ENCODE measurements around the gene ARHGAP26.

ARHGAP26 gene

DNA sequence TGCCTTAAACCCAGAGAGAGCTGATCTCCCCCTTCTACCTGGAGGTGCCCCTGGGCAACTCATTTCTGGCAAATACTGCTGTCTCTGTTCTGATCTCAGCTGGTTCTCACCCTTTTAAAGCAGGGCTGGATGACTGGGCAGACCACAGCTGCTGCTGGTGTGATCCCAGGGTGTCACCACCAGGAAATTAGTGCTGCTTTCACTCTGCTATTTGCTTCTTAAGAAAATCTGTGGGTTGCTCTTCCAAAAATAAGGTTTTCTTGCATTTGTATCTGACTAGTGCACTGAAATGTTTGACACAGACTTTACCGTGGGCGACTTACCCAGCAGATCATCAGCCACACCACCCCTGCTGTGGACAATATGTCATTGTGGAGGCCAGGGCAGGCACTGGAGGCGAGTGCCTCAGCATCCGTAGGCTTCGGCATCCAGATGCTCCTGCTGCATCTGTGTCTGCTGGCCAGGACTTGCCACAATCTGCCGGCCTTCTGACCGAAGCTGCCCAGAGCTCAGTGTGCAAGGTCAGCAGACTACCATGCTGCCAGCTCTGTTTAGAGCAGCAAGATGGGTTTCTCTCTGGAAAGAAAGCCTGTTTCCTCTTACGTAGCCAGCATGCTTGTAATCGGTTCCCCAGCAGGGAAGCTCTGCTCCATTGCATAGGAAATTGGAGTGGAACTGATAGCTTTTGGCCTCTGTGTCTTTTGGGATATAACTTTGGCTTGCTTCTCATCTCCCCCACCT, 13.6 kb downstream of the ARHGAP26 start:
- DNase-seq (ENCODE audit: low read depth in 4 of 4, low spot score in 1 of 4) = peak in 1 of 4 experiments; percentile 49

DNA sequence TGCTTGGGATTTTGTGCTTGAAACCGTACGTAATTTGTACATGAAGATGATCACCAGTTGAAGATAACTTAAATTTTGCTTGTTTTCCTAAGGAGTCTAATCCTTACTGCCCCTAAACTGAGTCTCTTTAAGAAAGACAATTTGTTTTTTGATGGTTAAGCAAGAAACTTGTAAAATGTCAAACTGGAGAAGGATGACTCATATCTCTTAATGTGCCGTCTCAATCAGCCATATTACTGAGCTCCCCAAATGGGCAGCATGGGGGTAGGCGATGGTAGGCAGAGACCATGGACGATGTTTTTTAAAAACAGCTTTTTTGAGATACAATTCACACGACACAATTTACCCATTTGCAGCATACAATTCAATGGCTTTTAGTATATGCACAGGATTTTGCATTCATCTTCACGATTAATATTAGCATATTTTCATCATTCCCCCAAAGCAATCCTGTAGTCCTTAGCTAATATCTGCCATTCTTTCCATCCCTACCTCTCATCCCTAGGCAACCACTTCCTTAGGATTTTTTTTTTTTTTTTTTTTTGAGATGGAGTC, 14.3 kb downstream of the ARHGAP26 start:
- no peak for DNase-seq (ENCODE audit: low read depth in 4 of 4, low spot score in 1 of 4)

DNA sequence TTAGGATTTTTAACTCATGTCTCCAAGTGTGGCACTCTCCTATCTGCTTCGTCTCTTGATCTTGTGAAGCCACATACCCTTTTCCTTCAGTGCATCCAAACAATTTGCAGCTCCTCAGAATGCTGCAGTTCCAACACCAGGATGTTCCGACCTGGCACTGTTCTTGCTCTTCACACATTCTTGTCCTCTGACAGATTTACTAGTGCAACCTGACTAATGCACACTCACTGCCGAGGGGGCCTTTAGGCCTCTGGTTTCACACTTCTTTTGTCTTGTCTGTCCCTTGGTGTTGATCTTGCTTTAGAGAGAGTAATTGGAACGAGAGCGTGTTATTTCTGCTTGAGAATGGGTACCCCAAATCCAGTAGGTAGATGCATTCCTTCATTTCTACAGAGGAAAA, 15.0 kb downstream of the ARHGAP26 start:
- DNase-seq (ENCODE audit: low read depth in 4 of 4, low spot score in 1 of 4) = no peak

DNA sequence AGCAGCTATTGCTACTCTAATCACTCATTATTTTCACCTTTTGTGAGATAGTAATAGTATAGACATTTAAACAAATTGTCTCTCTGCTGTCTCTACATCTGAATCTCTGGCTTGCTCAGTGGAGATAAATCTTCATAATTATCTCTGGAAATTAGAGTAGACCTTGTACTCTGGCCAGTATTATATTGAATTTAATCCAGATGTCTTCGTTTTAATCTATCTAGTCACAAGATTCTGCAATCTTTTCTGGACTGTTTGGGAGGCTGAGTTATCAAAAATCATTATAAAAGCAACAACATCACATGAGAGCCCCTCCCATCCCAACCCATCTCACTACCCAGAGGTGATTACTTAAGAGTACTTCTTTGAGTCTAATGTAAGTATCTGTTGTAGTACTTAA, 19.0 kb downstream of the ARHGAP26 start:
- no peak for DNase-seq (ENCODE audit: low read depth in 4 of 4, low spot score in 1 of 4)

DNA sequence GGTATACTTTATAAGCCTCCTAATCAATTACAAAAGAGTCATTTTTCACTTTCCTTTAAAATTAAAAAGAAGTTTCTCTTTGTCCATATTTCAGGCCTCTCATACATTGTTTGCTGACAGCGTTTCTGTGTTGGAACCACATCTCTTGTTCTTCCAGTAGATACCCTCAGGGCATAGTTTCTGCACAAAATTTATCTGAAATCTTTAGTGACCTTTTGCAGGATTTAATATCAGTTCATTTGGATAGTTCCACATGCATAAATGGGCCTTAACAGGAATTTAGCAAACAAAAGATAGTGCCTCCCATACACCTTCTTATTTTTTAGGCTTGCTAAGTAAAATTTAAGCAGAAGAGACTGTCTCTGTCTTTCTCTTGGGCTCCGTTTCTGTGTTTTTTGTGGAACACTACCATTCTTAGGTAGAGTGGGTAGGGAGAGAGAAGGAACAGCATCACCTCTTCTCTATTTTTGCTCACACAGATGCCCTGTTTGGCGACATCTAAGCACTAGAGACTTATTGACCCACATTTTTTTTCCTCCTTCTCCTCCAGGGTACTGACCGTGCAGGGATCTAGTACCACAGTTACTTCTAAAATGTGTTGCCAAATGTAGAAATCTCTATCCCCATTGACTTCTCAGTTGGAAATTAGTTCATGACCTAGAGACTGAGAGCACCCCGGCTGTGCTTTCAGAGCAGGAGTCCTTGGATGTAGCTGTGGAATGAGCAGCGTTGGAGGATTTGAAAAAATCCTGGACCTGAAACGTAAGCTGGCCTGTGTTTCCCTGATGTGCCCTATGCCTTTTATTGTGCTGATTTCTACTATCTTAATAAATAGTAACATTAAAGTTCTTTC, 22.1 kb downstream of the ARHGAP26 start:
- no peak for DNase-seq (ENCODE audit: low read depth in 4 of 4, low spot score in 1 of 4)

DNA sequence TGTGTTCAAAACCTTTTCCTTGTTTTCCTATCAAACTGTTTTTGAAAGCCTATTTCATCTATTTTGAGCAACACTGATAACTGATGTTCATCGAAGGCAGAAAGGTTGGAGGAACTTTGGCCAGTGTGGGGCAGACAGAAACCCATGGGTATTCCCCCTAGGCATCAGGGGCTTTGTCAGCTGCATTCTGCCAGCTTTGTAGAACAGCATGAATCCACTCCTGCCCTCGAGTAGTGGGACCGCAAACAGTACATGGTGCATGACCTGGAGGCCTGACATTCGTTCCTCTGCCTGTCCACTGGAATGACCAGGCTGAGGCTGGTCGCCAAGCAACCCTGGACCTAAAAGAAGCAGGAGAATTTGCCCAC, 22.7 kb downstream of the ARHGAP26 start:
- DNase-seq (ENCODE audit: low read depth in 4 of 4, low spot score in 1 of 4) = no peak

DNA sequence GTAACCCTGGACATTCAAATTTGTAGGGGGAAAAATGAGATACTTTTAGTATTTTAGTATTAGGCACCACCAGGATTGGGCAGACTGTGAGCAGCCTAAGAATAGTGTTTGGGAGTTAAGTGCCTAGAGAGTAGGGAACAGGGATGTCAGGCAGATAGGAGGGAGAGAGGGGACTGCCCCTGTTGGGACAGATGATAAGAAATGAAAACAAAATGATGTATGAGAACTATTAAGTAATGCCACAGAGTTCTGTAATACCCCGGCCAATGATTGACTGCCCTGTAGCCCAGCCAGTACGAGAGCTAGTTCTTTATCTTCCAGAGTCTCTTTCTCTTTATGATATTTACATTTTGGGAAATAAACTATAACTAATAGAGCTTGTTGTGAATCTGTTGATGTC, 24.4 kb downstream of the ARHGAP26 start:
- no peak for DNase-seq (ENCODE audit: low read depth in 4 of 4, low spot score in 1 of 4)

DNA sequence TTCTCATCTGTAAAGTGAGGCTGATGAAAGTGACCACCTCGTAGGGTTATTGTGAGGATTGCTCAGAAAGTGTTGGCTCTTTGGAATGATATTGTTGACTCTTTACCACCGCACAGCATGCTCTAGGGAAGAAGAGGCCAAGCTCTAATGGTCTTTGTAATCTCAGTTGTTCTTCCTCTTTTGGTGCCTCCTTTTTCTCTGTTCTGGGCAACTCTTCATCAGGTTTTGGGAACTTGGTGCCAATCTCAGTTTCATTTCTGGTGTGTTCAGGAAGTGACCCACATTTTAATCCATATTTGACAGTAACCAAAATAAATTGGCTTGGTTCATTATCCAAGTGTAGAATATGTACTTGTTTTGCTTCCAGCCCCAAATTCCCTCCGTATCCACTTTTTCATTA, 25.1 kb downstream of the ARHGAP26 start:
- DNase-seq (ENCODE audit: low read depth in 4 of 4, low spot score in 1 of 4) = no peak

DNA sequence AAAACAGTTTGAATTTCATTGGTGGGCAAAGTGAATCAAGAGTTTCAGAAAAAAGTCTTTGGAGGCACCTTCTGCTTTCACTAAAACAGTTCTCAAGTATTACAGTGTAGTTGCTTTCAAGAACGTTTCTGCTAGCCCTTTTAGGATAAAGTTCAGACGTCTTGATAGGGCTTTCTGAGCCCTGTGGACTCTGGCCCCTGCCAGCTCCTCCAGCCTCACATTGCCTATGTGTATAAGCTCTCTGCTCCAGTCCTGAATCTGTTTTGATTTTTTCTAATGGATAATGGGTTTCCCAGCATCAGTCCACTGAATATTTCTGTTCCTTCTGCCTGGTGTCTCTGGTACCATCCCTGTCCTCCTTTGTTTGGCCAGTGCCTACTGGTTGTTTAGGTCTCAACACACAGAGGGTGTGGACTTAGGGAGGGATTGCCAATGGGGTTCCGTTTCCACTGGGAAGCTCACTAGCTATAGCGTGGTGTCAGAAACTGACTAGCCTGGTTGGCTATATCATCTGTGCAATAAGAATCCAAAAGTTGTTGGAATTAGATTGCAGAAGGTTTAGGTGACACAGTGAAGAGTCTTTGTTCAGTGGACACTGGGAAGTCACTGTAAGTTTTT, 26.4 kb downstream of the ARHGAP26 start:
- no peak for DNase-seq (ENCODE audit: low read depth in 4 of 4, low spot score in 1 of 4)

DNA sequence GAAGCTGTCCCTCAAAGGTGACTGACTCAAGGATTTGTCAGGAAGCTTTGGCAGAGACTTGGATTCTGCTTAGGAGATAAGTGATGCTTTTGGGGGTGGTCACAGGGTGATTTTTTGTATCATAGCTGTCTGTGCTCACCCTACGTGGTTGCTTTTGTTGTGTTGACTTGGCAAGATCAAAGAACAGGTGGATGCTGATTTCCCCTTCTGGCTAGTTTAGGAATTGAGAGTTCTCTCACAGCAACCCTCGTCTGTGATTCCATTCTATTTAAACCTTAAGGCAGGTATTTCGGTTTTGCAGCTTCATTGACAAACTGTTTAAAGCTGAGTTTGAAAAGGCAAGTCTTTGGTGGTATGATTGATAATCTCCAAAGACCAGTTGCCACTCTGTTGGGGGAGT, 27.2 kb downstream of the ARHGAP26 start:
- DNase-seq (ENCODE audit: low read depth in 4 of 4, low spot score in 1 of 4) = no peak

DNA sequence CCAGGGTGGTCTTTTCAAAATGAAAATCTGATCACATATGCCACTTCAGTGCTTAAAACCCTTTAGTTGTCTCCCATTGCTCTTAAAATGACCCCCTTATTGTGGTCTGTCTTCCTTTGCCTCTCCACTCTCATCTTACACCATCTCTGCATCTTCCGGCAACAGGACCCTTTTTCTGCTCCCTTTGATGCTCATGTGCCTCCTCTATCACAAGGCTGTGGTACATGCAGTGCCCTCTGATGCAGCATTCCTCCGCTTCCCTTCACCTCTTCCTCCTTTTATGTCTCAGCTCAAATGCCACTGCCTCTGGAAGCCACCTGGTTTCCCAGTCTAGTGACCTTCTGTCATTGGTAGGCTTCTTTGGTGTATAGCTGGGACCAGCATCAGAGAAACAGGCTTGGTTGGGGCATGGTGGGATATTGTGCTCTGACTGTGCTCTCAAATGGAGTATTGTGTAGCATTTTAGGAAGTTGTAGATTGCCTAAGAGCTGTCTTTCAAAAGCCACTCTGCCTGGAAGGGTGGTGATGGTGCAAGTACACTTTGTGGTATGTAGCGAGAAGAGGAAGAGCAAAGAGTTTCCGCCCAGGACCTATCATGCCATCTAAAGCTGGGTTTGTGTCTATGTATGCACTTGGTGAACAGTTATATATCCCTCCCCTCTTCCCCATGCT, 28.1 kb downstream of the ARHGAP26 start:
- DNase-seq (ENCODE audit: low read depth in 4 of 4, low spot score in 1 of 4) = no peak

DNA sequence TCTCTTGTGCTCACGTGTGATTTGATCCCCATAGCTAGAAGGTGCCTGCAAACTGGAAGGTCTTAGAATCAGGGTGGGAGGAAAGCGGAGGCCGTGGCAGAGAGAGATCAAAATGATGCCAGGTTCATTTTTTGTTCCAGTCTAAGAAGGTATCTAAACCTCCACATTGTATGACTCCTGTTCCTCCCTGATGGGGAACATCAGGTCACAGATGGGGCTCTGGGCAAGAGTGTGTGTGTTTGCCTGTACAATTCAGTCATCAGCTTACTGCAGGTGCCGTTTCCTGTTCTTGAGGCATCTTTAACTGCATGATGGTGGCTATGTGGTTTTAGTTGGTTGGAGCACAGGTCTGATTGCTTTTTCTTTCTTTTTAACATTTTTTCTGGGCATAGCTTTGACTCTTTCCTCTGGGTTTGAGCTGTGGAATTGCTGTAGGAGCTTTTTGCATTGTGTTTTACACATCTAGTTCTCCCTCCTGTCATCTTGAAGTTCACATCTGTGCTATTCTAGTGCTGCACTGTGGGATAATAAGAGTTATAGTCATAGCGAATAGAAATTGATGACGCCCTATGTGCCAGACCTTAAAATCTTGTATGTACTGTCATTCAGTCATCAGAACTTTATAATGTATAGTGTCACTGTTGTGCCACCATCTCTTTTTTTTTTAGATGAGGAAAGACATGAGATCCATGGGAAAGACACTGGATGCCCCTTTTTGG, 30.8 kb downstream of the ARHGAP26 start:
- DNase-seq (ENCODE audit: low read depth in 4 of 4, low spot score in 1 of 4) = peak in 1 of 4 experiments; percentile 19

DNA sequence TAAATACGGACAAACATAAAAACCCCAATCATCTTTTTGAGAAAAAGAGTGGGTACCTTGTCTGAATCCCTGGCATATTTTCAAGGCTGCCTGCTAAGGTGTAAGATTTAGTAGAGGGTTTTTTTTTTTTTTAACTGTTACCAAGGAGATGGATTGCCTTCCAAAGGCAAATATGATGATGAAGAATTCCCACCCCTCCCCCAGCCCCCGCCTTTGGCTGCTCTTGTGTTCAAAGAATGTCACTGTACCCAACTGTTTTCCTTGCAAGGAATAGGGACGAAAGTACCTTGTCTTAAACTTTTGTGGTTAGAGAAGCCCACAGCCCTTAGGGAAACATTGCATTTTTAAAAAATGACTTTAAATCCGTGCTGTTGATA, 31.3 kb downstream of the ARHGAP26 start:
- DNase-seq (ENCODE audit: low read depth in 4 of 4, low spot score in 1 of 4) = no peak

DNA sequence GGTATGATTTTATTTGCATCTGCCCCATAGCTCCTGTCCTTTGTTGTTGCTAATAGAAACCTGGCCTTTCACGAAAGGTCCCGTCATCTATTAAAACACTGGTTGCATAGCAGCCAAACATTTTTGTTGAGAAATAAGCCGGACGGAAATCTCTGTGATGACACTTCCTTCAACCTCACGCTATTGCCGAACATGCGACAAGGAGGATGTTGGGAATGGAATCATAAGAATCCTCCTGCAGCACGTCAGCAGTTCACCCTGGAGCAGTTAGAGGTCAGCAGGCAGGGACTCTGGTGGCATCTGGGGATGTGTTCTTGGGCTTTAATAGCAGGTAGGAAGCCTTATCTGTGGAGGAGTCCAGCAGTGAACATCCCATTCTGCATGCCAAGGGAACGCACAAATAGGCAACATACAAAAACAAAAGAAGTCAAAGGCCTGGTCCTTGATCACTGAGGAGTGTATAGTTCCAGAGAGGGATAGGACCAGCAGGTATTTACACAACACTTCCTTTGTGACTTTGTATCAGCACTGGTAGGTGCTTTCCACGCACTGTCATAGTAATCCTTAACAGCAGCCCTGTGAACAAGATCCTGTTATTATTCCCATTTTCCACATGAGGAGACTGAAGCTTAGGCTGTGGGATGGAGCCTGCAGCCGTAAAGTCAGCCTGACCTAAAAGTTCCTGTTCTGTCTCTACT, 33.4 kb downstream of the ARHGAP26 start:
- no peak for DNase-seq (ENCODE audit: low read depth in 4 of 4, low spot score in 1 of 4)

DNA sequence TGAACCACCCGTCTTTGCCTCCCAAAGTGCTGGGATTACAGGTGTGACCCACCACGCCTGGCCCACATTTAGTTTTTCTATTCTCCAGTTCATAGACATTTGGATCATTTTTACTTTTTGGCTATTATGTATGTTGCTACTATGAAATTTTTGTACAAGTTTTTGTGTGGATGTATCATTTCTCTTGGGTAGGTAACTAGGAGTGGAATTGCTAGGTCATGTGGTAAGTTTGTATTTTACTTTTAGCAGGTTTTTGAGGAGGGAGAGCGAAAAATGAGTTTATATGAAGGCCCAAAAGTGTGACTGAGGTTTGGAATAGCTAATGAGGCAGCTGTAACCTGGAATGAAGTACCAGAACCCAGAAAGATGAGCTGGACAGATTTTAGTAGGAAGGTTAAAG, 35.2 kb downstream of the ARHGAP26 start:
- DNase-seq (ENCODE audit: low read depth in 4 of 4, low spot score in 1 of 4) = no peak

DNA sequence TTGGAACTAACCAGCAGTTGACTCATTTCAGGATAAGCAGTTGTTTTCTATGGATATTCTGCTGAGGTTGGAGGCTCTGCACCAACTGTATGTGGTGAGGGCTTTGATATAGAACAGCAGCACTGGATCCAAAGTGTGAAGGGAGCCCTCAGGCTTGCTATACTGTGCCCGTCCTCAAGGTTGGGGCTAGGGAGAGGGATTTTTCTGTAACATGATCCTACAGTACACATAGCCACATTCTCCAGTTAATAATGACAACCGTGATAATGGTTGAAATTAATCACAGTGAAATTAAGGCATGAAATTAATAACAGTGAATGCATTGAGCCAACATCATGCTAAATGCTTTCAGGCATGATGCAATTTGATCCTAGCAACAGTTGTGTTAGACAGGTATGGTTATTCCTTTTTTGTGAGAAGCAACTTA, 36.7 kb downstream of the ARHGAP26 start:
- no peak for DNase-seq (ENCODE audit: low read depth in 4 of 4, low spot score in 1 of 4)

DNA sequence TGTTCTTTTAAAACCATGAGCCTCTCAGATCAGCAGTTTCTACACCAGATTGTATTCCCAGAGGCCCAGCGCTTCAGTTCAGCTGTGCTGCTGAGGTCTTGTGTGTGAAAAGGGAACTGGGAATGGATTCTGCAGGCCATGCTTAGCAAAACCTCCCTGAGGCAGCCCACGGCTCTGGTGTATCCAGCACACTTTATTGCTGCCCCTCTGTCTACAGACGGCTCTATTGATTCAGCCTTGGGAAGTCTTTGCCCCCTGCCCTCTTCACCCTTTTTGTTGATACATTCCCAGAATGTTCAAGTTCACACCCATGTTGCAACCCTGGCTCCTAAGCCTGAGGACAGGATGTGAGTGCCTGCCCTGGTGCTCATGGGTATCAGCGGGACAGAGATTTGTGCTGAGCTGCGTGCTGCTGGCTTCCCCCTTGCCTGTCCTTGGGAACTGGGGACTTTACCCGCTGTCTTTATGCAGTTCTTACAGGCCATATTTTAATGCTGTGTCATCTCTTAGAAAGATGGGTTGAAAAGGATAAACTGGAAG, 37.3 kb downstream of the ARHGAP26 start:
- no peak for DNase-seq (ENCODE audit: low read depth in 4 of 4, low spot score in 1 of 4)

DNA sequence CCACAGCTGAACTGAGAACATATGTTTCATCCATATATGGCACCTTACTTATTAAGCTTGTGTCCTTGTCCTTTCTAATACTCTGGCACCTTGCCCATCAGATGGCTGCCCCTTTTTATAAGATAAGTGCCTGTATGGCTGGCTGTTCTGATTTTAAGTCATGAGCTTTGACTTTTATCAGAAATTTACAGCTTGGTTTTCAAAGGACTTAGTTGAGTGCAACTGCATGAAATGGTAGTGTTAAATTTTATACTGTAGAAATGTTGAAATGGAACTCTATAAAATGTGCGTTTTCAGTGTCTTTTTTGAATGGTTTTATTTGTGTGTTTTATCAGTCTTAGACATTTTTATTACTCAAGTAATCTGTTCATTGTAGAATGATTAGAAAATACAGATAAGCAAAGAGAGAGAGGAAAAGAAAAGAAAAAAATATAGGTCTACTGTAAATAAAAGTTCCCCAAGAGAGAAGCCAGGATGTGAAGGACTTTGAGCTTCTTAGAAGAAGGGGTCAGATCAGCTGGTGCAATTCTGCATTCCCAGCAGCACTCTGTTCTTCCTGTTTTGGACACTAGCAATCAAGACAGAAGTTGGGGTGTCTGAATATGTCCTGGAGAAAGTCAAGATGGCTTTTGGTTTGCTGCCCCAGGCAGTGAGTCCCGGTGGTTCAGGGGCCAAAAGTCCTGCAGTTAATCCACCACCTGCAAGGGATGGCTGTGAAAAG, 38.9 kb downstream of the ARHGAP26 start:
- DNase-seq (ENCODE audit: low read depth in 4 of 4, low spot score in 1 of 4) = no peak

DNA sequence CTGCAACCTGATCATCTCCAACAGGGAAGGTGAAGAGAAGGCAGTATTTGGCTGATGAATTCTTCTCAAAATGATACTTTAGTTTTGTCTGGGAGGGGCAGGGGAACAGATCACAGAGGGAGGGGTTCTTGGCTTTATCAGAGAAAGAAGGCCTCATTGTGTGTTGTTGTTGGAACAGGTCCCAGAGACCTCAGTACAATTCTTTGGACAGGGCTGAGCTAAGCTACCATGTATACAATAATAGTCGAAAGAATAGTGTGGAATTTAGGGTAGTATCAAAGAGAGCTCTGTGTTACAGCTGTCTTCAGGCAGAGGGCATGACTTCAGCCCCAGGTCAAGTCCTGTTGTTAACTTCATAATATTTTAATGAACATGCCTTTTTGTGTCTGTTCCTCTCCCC, 39.9 kb downstream of the ARHGAP26 start:
- DNase-seq (ENCODE audit: low read depth in 4 of 4, low spot score in 1 of 4) = no peak
